Activated CD4-positive, alpha-beta T cell treated with anti-CD3 and anti-CD28 coated beads, Interleukin-10, Interleukin-2, amounts not matched to agents 100 ng/mL and 50 ng/mL, durations not matched to agents 16 hours and 8 hours (primary cell): ENCODE measurements around the gene KRTAP4-7.
"Not testable (repeated sequence)": the region's sequence is repeated elsewhere in the genome, so short reads cannot be mapped to it uniquely, and the experiment has no call there.

Experiments
- DNase-seq: peaks from one replicate; pipeline ENCODE4 v3.0.0-alpha.2; 2020

KRTAP4-7 gene

DNA sequence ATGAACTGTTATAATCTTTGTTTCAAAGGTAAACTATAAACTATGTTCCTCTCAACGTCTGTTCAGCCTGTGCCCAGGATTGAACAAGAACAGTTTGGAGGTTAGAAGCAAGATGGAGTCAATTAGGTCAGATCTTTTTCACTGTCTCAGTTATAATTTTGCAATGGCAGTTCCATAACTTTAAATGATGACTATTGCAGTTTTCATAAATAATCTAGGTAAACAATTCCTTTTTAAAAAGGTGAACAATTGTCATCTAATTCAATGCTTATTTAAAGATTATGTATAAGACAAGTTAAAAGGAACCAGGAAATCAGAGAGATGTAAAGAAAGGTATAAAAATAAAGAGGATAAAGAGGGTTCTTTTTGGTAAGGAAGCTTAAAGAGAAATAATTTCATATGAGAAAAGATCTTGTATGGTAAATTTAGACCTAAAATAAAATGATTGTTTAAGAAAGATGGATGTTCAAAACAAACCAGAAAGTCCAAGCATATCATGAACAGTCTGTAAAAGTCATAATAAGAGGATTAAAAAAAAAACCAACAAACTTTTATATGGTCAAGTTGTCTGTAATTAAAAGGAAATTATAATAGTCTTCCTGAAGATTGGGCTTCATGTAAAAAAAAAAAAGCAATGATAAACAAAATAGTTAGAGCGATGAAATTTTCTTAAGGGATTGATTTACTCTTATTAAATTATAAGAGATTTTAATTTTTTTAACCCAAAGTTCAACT is 27.4 kb downstream of the KRTAP4-7 start:
- DNase-seq = no peak

DNA sequence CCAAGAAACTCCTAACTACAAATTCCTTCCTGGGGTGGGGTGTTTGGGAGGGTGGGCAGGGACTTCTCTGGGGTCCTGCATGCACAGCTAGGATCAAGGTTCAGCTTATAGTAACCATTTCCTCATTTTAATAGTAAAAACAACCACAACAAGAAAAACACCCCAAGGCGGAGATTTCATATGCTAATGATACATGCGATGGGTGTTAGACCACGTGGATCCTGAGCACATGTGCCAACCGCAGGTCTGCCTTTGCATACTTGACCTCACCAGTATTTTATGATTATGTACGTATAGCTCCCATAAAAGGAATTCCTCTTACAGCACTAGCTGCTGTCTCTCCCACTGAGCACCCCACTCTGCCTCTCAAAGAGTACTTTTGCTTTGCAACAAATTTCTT is 32.3 kb downstream of the KRTAP4-7 start:
- DNase-seq = no peak

DNA sequence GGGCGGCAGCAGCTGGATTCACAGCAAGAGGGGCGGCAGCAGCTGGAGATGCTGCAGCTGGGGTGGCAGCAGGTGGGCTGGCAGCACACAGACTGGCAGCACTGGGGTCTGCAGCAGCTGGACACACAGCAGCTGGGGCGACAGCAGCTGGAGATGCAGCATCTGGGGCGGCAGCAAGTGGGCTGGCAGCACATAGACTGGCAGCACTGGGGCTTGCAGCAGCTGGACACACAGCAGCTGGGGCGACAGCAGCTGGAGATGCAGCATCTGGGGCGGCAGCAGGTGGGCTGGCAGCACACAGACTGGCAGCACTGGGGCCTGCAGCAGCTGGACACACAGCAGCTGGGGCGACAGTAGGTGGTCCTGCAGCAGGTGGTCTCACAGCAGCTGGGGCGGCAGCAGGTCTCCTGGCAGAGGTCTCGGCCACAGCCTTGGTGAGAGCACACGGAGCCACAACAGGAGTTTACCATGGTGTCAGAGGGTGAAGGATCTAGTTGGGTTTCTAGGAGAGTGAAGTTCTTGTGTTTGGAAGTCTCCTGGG is 34.0 kb downstream of the KRTAP4-7 start, which contains the start of gene KRTAP4-11:
KRTAP4-11 (minus strand) TSS at position 528 of the 541 bp plus-strand sequence; CDS start at position 470, 58 bp downstream.
- DNase-seq = not testable (repeated sequence)

DNA sequence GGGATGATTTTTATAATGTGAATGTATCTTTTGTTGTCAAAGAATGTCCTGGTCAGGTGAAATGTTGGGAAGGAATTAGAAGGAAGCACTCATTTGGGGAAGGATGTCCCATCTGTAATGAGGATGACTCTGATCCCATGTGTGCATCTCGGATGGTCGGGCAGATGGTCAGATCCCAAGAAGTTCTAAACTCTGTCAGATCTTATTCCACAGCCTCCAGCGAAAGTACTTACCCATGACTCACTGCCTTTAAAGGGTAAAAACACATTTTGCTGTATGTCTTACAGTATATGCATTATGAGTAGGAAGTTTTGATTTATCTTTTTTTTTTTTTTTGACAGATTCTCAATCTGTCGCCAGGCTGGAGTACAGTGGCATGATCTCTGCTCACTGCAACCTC is 34.8 kb downstream of the KRTAP4-7 start:
- no peak for DNase-seq

DNA sequence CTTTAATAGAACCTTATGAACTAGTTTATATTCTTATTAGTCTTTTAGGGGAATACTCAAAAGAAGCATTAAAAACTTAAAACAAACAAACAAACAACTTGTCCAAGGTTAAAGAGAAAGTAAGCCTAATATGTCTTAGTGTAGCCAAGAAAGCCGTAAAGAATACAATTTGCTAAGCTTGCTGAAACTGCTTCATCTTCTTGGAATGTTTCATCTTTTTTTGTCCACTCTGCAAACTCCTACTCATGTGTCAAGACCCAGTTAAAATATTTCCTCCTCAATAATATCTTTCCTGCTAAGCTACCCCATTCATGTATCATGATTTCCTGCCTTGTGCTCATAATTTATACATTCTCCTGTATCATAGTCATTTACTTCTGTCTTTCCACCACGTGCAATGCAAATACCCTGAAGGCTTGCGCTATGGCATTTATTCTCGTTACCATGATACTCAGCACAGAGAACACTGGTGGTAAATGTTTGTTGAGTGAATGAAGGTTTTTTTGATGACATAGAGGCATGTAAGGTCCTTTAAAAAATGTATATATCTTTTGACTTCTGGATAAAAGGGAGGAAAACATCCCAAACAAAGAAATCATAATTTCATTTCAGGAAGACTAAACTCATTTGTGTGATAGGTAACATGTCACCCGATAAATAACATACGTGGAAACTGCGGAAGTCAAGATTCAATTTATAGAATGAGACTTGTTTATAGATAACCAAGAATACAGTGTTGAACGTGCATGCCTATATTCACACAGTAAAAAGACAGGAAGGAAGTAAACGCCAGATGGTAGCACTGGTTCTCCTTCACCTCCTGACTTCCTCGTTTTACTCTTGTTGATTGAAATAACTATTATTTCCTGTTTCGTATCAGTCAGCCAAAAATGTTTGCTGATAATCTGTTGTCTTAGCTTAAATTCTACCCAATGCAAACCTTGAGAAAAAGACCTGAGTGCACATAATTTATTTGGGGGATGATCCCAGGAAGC is 36.0 kb downstream of the KRTAP4-7 start:
- DNase-seq = not testable (repeated sequence)

DNA sequence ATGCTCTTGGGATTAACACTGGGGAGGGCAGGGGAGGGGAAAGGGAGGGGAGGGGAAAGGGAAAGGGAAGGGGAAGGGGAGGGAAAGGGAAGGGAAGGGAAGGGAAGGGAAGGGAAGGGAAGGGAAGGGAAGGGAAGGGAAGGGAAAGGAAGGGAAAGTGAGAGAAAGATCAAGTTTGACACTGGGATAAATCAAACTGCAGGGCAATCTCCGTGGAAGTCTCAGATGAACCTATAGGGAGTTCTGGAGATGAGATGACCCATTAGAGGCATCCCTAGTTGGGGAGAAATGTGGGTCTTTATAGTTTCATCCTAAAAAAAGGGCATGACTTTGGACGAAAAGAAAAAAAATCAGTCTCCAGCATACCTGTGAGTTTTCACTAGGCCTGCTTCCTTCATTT is 37.8 kb downstream of the KRTAP4-7 start:
- no peak for DNase-seq

DNA sequence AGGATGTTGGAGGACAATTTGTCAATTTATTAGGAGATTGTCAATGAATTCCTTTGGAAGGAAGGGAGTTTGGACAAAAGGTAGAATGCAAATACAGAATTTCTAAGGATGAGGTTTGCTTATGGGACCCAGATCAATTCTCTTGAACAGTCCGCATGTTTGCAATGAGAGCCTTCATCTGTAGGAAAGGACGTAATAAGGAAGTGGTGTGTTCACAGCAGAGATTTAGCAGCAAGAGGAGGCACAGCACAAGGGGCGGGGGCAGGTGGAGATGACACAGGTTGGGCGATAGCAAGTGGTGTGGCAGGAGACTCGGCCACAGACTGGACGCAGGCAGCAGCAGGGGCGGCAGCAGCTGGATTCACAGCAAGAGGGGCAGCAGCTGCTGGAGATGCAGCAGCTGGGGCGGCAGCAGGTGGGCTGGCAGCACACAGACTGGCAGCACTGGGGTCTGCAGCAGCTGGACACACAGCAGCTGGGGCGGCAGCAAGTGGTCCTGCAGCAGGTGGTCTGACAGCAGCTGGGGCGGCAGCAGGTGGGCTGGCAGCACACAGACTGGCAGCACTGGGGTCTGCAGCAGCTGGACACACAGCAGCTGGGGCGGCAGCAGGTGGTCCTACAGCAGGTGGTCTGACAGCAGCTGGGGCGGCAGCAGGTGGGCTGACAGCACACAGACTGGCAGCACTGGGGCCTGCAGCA is 39.5 kb downstream of the KRTAP4-7 start:
- not testable (repeated sequence) for DNase-seq

DNA sequence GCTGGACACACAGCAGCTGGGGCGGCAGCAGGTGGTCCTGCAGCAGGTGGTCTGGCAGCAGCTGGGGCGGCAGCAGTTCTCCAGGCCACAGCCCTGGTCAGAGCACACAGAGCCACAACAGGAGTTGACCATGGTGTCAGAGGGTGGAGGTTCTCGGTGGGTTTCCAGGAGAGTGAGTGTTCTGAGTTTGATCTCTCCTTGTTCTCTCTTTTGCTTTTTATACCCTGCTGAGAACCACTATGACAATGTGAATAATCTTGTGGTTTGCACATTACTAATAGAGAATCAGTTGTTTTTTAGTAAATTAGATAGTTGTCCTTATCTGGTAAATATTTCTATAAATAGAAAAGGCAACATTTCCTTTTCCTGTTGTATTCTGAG is 40.0 kb downstream of the KRTAP4-7 start, which contains the start of gene KRTAP4-12:
KRTAP4-12 (minus strand) TSS at position 192 of the 381 bp plus-strand sequence; CDS start at position 132, 60 bp downstream.
- DNase-seq = not testable (repeated sequence)

DNA sequence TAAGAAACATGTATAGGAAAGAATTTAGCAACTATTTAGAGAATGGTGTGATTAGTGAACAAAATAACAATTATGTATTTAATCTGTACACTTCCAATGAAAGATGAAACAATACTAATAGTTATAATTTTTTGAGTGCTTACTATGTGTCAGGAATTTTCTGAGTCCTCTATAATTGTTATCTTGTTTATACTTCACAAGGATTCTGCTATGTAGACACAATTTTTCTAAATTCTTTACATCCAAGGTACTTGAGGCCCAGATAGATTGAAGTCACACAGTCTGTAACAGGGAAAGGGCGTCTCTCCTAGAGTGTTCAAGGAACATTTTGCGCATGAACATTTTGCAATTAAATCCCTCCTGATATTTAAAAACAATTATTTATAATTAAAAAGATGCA is 41.1 kb downstream of the KRTAP4-7 start:
- no peak for DNase-seq

DNA sequence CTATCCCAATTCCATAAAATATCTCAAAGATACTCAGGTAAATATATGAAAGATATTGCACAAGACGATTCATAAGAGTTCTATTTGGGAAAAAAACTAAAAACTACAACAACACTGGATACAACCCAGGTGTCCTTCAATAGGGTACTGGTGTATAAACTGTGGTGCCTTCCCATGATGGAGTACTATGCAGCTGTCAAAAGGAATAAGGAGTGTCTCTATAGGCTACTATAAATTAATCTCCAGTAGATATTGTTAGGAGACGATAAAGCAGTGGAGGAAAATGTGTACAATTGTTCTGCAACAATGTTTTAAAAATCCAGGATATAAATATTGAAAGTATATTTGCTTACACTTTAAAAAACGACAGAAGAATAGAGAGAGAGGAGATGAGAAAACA is 42.5 kb downstream of the KRTAP4-7 start:
- no peak for DNase-seq

DNA sequence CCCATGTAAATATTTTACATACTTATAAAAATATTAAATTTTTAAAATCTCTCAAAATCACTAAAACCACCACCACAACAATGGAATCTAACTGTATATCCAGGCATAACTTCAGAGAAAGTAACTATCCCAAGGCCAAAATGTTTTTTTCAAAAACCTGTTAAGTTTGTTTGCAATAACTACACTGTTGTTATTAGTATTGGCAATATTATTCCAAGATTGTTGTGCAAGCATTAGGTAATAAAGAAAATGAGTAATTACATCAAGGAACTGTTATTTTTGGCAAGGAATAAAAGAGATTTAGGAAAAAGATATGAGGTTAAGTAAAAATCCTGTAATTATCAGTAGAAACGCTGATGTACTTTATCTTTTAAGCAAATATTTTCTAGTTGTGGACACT is 43.4 kb downstream of the KRTAP4-7 start:
- no peak for DNase-seq

DNA sequence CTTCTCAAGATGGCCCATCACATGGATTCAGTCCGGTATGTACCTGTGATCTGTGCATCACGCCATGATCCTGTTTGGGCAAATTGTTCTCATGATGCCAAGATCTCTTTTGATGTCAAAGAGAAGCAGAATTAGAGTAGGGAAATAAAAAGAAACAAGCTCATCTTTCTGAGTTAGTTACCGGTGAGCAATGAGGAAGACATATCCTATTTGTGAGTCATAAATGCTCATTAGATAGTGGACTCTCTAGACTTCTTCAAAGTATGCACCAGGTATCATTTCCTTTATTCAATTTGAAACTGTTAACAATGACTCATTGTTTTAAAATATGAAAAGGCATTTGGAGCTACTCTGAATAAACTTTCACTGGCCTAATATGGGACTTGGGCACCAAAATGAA is 48.0 kb downstream of the KRTAP4-7 start:
- no peak for DNase-seq

DNA sequence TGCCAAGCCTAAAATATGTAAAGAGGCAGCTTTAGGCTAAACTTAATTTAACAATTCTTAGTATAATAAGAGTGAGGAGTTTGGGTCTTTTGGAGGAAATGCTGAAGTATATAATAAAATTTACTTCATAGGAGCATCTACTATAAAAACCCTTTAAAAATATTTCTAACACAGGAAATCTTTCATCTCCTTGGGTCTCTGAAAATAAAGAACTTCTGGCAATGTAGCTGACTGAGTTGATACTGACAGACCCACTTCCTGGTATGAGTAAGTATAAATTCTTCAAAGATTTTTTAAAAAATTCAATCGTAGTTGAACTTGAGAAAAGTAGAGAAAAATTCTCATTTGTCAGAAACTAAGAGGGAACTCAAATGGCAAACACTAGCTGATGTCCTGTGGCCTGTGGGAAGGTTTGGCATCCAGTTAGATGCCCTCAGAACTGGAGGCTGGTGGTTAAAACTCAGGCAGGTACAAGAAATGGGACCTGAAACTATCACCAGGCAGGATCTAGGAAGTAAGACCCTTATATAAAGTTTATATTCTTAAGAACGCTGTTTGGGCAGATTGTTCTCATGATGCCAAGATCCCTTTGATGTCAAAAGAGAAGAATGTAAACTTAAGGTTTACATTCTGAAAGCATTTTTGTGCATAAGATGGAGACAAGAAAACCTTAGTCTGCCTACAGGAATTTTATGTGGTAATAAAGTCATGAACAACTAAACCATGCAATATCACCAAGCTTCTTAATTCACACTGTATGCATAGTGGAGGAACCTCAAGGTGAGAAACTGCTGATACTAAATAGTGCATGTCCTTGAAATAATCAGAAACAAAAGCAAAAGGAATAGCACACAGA is 50.2 kb downstream of the KRTAP4-7 start:
- no peak for DNase-seq
